Adrenal gland (tissue), 5 donors: ENCODE data around the gene NOD2.

Source experiments
- CTCF ChIP-seq, 6 experiments: fragments of 450-650 bp in 4 of 6; fragments of 200-600 bp in 2 of 6; sonication (generic) in 1 of 6; IDR thresholded peaks; 1 replicate in 5 of 6; 2 replicates in 1 of 6; pipeline versions ENCODE4 v1.5.1 to v1.8.0; 2016 to 2021; ENCODE audit warnings: antibody characterized with exemption in 6 of 6, mild to moderate bottlenecking in 2 of 6, moderate library complexity in 1 of 6
- POLR2A ChIP-seq, 2 donors: fragments of 450-650 bp; IDR thresholded peaks; one replicate each; pipeline ENCODE4 v1.6.1; 2017; ENCODE audit warnings: antibody characterized with exemption in 2 of 2, mild to moderate bottlenecking in 2 of 2, moderate library complexity in 1 of 2
- donor health status: DM: no; HTN: no; CAD: no.

DNA sequence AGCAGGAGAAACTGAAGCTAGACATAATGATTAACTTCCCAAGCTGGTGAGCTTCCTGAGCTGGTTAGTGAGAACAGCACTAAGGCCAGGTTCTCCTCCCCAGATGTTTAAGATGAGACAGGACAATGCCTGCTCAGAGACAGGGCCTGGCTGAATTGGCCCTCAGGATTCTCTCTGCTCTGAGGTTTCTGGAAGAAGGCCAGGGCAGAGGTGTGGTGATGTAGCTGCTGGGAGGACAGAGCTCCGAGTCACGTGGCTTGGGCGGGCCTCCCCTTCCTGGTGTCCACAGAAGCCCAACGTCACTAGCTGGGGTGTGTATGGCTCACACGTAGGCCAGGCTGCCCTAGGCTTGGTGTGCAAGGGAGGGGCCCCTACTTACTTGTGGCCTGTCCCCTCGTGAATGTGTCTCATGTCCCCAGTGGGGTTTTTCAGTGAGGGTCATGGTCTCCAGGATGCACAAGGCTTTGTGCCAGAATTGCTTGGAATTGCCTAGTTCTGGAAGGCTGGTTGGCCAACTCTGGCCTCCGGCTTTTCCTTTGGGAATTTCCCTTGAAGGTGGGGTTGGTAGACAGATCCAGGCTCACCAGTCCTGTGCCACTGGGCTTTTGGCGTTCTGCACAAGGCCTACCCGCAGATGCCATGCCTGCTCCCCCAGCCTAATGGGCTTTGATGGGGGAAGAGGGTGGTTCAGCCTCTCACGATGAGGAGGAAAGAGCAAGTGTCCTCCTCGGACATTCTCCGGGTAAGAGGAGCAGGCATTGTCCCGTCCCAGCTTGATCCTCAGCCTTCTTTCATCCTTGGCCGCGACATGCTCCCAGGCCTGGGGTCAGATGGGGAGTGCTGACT is 3.4 kb downstream of the NOD2 start:
- TF ChIP-seq CTCF (IDR thresholded peaks at IDR 0.05): no peak
- no peak for TF ChIP-seq POLR2A (IDR thresholded peaks at IDR 0.05)
